ENCODE data around the gene TAF5. TPM values are rescaled to one million over a fixed set of nuclear protein-coding genes. Genes with fewer than 3 reads are reported as not detected.

TAF5 gene
- total RNA-seq (1 to 10 TPM; 3.0 to 5.4 TPM), polyA plus RNA-seq (1 to 10 TPM; 2.0 to 2.3 TPM)
- long read RNA-seq, donor 1, partial matches to known transcripts = 0 of 1 reads
- long read RNA-seq, donor 1, other reads (novel, unspliced or antisense) = 0 of 1 reads
- long read RNA-seq, donor 2 = 0 reads
- long read RNA-seq, donor 3 = 0 reads
- long read RNA-seq, donor 4 = 0 reads
- long read RNA-seq, donor 5, partial matches to known transcripts = 0 of 1 reads
- long read RNA-seq, donor 5, other reads (novel, unspliced or antisense) = 0 of 1 reads

DNA sequence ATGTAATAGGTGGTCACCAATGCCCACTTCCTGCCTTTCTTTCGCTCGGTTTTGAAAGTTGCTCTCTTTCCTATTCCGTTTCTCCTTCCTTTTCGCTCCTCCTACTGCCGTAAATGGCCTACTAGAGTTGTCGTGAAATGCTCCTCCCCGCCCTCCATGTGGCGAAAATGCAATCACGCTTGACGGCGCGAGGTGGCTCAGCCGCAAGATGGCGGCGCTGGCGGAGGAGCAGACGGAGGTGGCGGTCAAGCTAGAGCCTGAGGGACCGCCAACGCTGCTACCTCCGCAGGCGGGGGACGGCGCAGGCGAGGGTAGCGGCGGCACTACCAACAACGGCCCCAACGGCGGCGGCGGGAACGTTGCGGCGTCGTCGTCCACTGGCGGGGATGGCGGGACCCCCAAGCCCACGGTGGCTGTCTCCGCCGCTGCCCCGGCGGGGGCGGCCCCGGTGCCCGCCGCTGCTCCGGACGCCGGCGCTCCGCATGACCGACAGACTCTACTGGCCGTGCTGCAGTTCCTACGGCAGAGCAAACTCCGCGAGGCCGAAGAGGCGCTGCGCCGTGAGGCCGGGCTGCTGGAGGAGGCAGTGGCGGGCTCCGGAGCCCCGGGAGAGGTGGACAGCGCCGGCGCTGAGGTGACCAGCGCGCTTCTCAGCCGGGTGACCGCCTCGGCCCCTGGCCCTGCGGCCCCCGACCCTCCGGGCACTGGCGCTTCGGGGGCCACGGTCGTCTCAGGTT is at the start of gene TAF5:
TSS of gene TAF5 (plus strand) at position 195 of the 737 bp plus-strand sequence. CDS start at position 209, 14 bp downstream.
- peak; percentile 94 to 98 (median 98) for DNase-seq
- Histone ChIP-seq H3K4me3 (peak within 1 kb of the TSS; percentile 99), H3K9me3 (ENCODE audit: control insufficient read depth in 4 of 4, insufficient read depth in 3 of 4, low read length in 3 of 4) (no peaks in the 10 kb centered on the region), H3K36me3 (ENCODE audit: control insufficient read depth in 4 of 4, insufficient read depth in 4 of 4, low read length in 4 of 4) (peaks cover 0 to 5% (median 0%) of the 10 kb centered on the region in 4 donors), H3K27me3 (ENCODE audit: control insufficient read depth in 3 of 3, insufficient read depth in 3 of 3, low read length in 2 of 3) (no peaks in the 10 kb centered on the region), H3K27ac (ENCODE audit: low read depth in 1 of 2, low read length in 1 of 2) (peak within 1 kb of the TSS; percentile 93 to 97), H3K9ac (ENCODE audit: insufficient read depth in 1 of 2, low read length in 2 of 2) (peak within 1 kb of the TSS in 1 of 2 donors; percentile 68), H3K4me1 (ENCODE audit: control insufficient read depth in 5 of 5, insufficient read depth in 5 of 5, low read length in 5 of 5) (peaks cover 0 to 6% (median 0%) of the 10 kb centered on the region in 5 donors)
- peak; percentile 94 for ATAC-seq (ENCODE audit: insufficient read depth, low FRiP score)
- TF ChIP-seq CTCF (IDR thresholded peaks at IDR 0.05; ENCODE audit: control extremely low read depth, extremely low read depth) = peak; percentile 6
- WGBS, 2 donors = 0% methylated on average over 81 of the region's 81 CpGs

DNA sequence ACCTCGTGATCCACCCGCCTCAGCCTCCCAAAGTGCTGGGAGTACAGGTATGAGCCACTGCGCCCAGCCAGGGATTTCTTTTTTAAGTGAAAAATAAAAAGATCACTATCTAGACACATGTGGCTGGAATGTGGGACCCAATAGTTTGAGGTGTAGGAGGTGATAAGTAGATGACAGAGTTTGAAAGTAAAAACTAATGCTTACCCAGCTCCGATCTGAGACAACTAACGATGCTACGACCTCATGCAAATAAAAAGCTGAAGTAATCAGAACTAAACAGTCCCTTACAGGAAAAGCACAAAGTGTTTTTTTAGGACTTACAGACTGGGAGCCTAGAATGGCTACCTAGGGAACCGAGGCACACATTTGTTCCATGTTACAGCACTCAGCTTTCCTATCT is 39.9 kb upstream of the TAF5 start:
- 94 to 99% methylated on average over 7 of the region's 7 CpGs for WGBS, 2 donors
- no peak for TF ChIP-seq CTCF (IDR thresholded peaks at IDR 0.05; ENCODE audit: control extremely low read depth, extremely low read depth)
- H3K4me1 ChIP-seq (ENCODE audit: control insufficient read depth in 5 of 5, insufficient read depth in 5 of 5, low read length in 5 of 5) = no peaks in the 10 kb centered on the region
- H3K27me3 ChIP-seq (ENCODE audit: control insufficient read depth in 3 of 3, insufficient read depth in 3 of 3, low read length in 2 of 3) = no peaks in the 10 kb centered on the region
- H3K4me3 ChIP-seq = no peak overlapping the region
- H3K27ac ChIP-seq (ENCODE audit: low read depth in 1 of 2, low read length in 1 of 2) = no peak overlapping the region
- peaks cover 4 to 20% (median 16%) of the 10 kb centered on the region in 4 donors for H3K36me3 ChIP-seq (ENCODE audit: control insufficient read depth in 4 of 4, insufficient read depth in 4 of 4, low read length in 4 of 4)
- no peak for DNase-seq
- no peak for ATAC-seq (ENCODE audit: insufficient read depth, low FRiP score)
- no peaks in the 10 kb centered on the region for H3K9me3 ChIP-seq (ENCODE audit: control insufficient read depth in 4 of 4, insufficient read depth in 3 of 4, low read length in 3 of 4)
- no peak overlapping the region for H3K9ac ChIP-seq (ENCODE audit: insufficient read depth in 1 of 2, low read length in 2 of 2)

- Histone ChIP-seq H3K27me3 (ENCODE audit: control insufficient read depth in 3 of 3, insufficient read depth in 3 of 3, low read length in 2 of 3) (no peaks in the 10 kb centered on the region), H3K9ac (ENCODE audit: insufficient read depth in 1 of 2, low read length in 2 of 2) (no peak overlapping the region), H3K36me3 (ENCODE audit: control insufficient read depth in 4 of 4, insufficient read depth in 4 of 4, low read length in 4 of 4) (peaks cover 5 to 16% (median 10%) of the 10 kb centered on the region in 4 donors), H3K4me3 (no peak overlapping the region), H3K9me3 (ENCODE audit: control insufficient read depth in 4 of 4, insufficient read depth in 3 of 4, low read length in 3 of 4) (no peaks in the 10 kb centered on the region), H3K27ac (ENCODE audit: low read depth in 1 of 2, low read length in 1 of 2) (no peak overlapping the region), H3K4me1 (ENCODE audit: control insufficient read depth in 5 of 5, insufficient read depth in 5 of 5, low read length in 5 of 5) (no peaks in the 10 kb centered on the region)
- peak in 2 of 3 donors; percentile 28 to 29 for DNase-seq
- TF ChIP-seq CTCF (IDR thresholded peaks at IDR 0.05; ENCODE audit: control extremely low read depth, extremely low read depth) = peak; percentile 13
- ATAC-seq (ENCODE audit: insufficient read depth, low FRiP score) = no peak
- 95 to 96% methylated on average over 2 of the region's 2 CpGs for WGBS, 2 donors
Observed at GRCh38 chr10:103333934-103334520, 33.7 kb upstream of the TAF5 start.
